ENCODE data around the gene SLC2A6. TPM values are rescaled to one million over a fixed set of nuclear protein-coding genes. Genes with fewer than 3 reads are reported as not detected.

Gene SLC2A6
- total RNA-seq, 4 donors from 2014 or later: 1.1 to 3.8 (median 2.5) TPM

DNA sequence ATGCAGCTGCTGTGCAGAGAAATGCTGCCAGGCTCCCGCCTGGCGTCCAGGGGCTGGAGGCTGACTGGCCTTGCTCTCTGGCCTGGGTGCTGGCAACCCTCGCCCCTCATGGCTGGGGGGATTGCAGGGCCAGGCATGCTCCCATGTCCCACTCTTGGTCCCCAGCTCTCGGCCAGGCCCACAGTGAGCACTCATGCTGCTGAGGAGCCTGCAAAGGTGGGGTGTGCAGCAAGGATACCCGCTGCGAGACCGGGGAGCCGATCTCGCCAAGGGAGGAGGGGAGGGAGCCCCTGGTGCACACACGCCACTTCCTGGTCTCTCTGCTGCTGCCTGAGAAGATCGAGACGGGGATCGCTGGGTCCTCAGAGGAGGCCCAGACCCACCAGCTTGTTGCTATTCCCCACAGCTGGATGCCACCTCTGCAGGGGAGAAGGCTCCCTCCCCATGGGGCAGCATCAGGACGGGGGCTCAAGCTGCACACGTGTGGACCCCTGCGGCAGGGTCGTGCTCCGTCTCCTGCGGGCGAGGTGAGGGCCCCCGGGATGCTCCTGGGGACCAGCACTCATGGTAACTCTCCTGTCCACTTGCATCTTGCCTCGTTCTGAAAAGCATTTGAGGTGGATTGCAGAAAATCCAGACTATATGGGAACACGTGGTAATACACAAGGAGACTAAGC is 33.5 kb downstream of the SLC2A6 start:
- WGBS, 2 donors: 81 to 88% methylated on average over 18 to 21 of the region's 23 CpGs

DNA sequence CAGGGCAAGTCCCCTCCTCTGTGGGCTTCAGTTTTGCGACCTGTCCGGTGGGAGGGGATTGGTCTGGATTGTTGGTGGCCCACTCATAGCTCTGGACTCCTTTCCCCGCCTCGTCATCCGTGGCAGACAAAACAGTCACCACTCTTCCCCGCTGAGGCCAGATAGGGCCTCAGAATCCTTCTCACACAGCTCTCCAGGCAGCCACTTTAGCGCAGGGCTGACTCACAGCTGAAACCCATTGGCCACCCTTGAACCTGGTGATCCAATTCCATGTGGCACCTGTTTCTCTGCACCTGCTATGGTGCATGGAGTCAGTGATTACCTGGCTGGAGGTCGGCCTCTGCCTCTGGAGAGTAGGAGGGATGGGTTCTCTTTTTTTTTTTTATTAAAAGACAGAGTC is 34.9 kb downstream of the SLC2A6 start:
- DNase-seq: no peak
- no peaks in the 10 kb centered on the region for H3K4me1 ChIP-seq
- 65 to 69% methylated on average over 8 of the region's 8 CpGs for WGBS, 2 donors
- H3K27ac ChIP-seq: no peak overlapping the region
- intact Hi-C loops (cut with DNase I): no loop called here
- H3K27me3 ChIP-seq: no peaks in the 10 kb centered on the region
- no peaks in the 10 kb centered on the region for H3K36me3 ChIP-seq
- no peak overlapping the region for H3K4me3 ChIP-seq (replicated peaks in 1 of 3)
- no peaks in the 10 kb centered on the region for H3K9me3 ChIP-seq
- no peak for TF ChIP-seq POLR2A (IDR thresholded peaks at IDR 0.05)
- TF ChIP-seq, protein P1, sequence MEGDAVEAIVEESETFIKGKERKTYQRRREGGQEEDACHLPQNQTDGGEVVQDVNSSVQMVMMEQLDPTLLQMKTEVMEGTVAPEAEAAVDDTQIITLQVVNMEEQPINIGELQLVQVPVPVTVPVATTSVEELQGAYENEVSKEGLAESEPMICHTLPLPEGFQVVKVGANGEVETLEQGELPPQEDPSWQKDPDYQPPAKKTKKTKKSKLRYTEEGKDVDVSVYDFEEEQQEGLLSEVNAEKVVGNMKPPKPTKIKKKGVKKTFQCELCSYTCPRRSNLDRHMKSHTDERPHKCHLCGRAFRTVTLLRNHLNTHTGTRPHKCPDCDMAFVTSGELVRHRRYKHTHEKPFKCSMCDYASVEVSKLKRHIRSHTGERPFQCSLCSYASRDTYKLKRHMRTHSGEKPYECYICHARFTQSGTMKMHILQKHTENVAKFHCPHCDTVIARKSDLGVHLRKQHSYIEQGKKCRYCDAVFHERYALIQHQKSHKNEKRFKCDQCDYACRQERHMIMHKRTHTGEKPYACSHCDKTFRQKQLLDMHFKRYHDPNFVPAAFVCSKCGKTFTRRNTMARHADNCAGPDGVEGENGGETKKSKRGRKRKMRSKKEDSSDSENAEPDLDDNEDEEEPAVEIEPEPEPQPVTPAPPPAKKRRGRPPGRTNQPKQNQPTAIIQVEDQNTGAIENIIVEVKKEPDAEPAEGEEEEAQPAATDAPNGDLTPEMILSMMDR (IDR thresholded peaks at IDR 0.05): no peak

More for the DNA sequence above, 33.5 kb downstream of the SLC2A6 start:
- Histone ChIP-seq H3K4me3 (replicated peaks in 1 of 3) (no peak overlapping the region), H3K4me1 (peaks cover 0 to 7% of the 10 kb centered on the region in 2 donors), H3K9me3 (no peaks in the 10 kb centered on the region), H3K36me3 (no peaks in the 10 kb centered on the region), H3K27me3 (no peaks in the 10 kb centered on the region), H3K27ac (no peak overlapping the region)
- DNase-seq: no peak
- TF ChIP-seq POLR2A (IDR thresholded peaks at IDR 0.05): no peak
- TF ChIP-seq, protein P1 (IDR thresholded peaks at IDR 0.05): no peak
- intact Hi-C loops (cut with DNase I): no loop called here

DNA sequence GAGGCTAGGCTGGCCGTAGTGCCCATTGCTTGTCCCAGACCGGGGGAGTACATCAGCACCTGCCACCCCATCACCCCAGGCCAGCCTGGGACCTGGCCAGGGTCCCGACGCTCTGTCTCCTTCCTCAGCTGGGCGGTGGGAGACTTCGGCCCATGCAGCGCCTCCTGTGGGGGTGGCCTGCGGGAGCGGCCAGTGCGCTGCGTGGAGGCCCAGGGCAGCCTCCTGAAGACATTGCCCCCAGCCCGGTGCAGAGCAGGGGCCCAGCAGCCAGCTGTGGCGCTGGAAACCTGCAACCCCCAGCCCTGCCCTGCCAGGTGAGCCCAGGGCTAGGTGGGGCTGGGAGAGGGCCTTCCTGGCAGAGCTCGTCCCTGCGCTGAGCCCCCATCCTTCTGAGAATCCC is 35.7 kb downstream of the SLC2A6 start:
- no peaks in the 10 kb centered on the region for H3K36me3 ChIP-seq
- intact Hi-C loops (cut with DNase I): no loop called here

DNA sequence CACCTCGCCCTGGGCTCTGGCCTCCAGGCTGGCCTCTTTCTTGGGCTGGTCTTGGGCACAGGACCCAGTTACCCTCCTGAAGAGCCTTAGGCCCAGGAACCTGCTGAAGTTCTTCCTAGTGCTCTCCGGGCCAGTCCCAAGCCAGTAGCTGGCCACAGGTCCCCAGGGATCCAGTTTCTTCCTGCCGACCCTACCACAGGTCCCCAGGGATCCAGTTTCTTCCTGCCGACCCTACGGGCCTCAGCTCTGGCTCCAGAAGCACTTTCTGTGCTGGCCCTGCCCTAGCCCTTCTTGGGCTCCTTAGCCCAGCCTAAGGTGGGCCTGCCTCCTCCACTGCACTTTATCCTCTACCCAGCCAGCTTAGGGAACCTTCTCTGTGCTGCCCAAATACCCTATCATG is 37.3 kb downstream of the SLC2A6 start:
- no peak overlapping the region for H3K27ac ChIP-seq
- TF ChIP-seq POLR2A (IDR thresholded peaks at IDR 0.05): no peak
- TF ChIP-seq, protein P1 (IDR thresholded peaks at IDR 0.05): no peak
- H3K4me1 ChIP-seq: no peaks in the 10 kb centered on the region
- no peaks in the 10 kb centered on the region for H3K9me3 ChIP-seq
- H3K4me3 ChIP-seq (replicated peaks in 1 of 3): no peak overlapping the region
- WGBS, 2 donors: 81% methylated on average over 5 of the region's 5 CpGs
- DNase-seq: no peak
- H3K36me3 ChIP-seq: no peaks in the 10 kb centered on the region
- H3K27me3 ChIP-seq: no peaks in the 10 kb centered on the region
- intact Hi-C loops (cut with DNase I): no loop called here

More for the DNA sequence above, 35.7 kb downstream of the SLC2A6 start:
- Histone ChIP-seq H3K9me3 (no peaks in the 10 kb centered on the region), H3K27me3 (no peaks in the 10 kb centered on the region), H3K4me1 (no peaks in the 10 kb centered on the region), H3K27ac (no peak overlapping the region), H3K4me3 (replicated peaks in 1 of 3) (no peak overlapping the region)
- DNase-seq: no peak
- WGBS, 2 donors: 70 to 97% methylated on average over 2 to 7 of the region's 15 CpGs
- TF ChIP-seq, protein P1 (IDR thresholded peaks at IDR 0.05): no peak
- no peak for TF ChIP-seq POLR2A (IDR thresholded peaks at IDR 0.05)

DNA sequence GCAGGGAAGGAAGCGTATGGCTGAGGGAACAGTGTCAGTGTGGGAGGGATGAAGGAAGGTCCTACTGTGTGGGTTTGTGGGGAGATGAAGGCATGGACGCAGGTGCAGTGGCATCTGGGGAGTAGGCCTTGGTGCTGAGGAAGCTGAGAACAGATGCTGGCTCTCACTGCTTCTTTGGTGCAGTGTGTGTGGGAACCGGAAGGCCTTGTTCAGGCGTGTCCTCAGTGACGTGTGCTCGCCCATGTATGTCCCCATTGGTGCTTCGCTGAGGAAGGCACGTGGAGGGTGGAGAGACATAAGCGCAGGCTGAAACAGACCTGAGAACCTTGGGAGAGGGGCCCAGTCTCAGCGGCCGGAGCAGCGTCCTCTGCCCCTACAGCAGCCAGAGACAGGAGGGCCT is 38.0 kb downstream of the SLC2A6 start:
- intact Hi-C loops (cut with DNase I): no loop called here

More for the DNA sequence above, 38.0 kb downstream of the SLC2A6 start:
- H3K4me3 ChIP-seq (replicated peaks in 1 of 3): no peak overlapping the region
- TF ChIP-seq, protein P1 (IDR thresholded peaks at IDR 0.05): no peak
- TF ChIP-seq POLR2A (IDR thresholded peaks at IDR 0.05): no peak
- no peaks in the 10 kb centered on the region for H3K27me3 ChIP-seq
- H3K4me1 ChIP-seq: no peaks in the 10 kb centered on the region
- 91 to 94% methylated on average over 9 to 12 of the region's 12 CpGs for WGBS, 2 donors
- DNase-seq: no peak
- no peaks in the 10 kb centered on the region for H3K9me3 ChIP-seq
- no peak overlapping the region for H3K27ac ChIP-seq
- H3K36me3 ChIP-seq: no peaks in the 10 kb centered on the region
